Keratinocyte (primary cell): ENCODE data around the gene MYL5.

Experiments
- CTCF ChIP-seq, 3 experiments: IDR thresholded peaks in 1 of 3; conservative IDR thresholded peaks in 1 of 3; optimal IDR thresholded peaks in 1 of 3; 2 replicates in 2 of 3; 3 replicates in 1 of 3; pipeline versions ENCODE3 to v1.5.1; 2011; ENCODE audit warnings: low read length in 3 of 3, mild to moderate bottlenecking in 3 of 3, moderate library complexity in 2 of 3, control low read depth in 1 of 3, inconsistent platforms in 1 of 3; ENCODE audit not compliant: insufficient read depth in 2 of 3; ENCODE audit errors: extremely low read depth in 1 of 3
- EZH2 ChIP-seq: IDR thresholded peaks from one replicate; pipeline ENCODE4 v1.6.1; 2012; ENCODE audit warnings: inconsistent platforms, mild to moderate bottlenecking, low read length, moderate library complexity

GRCh38 chr4:661881-662761 lies 12.2 kb upstream of the MYL5 start:
- TF ChIP-seq CTCF (optimal IDR thresholded peaks at IDR 0.05 in 1 of 3, IDR thresholded peaks at IDR 0.05 in 1 of 3, conservative IDR thresholded peaks at IDR 0.05 in 1 of 3; ENCODE audit: extremely low read depth in 1 of 3, insufficient read depth in 2 of 3, low read length in 3 of 3) (no peak), EZH2 (no peak)
